DMS79 (cell line): Measurements from ENCODE around the gene HMGCS1.
"Not testable (repeated sequence)": the region's sequence is repeated elsewhere in the genome, so short reads cannot be mapped to it uniquely, and the experiment has no call there.

Source experiments
- DNase-seq: peaks from one replicate; lab custom pipeline; 2025; lab: John Stamatoyannopoulos, UW

The HMGCS1 gene

DNA sequence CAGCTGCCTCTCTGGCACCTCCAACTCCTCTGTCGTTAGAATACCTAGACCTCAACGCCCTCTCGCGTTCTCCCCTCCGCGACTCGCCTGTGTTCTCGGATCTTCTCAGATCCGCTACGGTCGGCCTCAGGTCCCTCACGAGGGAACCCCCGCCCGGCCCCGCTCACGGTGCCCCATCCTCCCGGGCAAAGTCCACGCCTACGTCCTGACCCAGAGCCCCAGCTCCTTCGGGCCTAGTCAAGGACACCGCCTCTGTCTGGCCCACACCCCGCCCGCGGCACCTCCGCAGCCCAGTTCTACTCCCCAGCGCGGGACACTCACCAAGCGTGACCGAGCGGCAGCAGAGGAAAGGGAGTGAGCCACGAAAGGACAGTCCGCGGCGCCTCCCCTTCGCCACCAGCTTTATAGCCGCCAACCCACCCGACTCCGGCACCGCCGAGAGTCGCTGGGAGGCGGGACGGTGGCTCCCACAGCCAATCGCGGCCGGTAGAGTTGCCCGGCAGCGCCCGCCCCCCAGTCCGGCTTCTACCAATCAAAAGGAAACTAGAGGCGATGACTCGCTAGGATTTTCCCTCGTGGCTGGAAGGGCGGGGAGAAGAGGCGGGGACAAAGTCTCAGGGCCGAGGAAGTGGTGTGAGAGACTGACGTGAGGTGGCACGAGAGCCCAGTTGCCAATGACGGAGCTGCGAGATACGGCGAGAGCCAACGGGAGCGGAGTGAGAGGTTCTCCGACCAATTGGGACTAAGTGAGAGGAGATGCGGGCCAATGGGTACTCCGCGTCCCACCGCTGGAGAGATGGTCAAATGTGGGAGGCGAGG, at the start of gene HMGCS1:
TSS of gene HMGCS1 (minus strand) at position 378 of the 819 bp plus-strand sequence. CDS start 14,447 bp downstream, outside the sequence.
- peak; percentile 99 for DNase-seq

DNA sequence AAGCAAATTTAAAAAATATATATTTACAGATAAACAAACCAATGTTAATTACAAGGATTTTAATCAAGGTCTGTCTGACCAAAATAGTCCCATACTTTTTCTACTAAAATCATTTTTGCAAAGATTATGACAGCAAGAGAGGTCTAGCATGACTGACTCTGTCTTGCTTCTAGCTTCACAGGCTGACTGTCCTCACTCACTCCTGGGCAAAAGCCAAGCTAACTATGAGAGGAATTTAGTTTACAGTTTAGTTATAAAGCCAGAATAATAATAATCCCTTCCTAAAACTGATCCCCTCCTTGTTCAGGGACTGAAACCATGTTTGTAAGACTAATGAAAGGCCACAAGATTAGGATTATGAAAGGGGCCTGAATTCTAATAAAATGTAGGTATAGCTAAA, 45.5 kb upstream of the HMGCS1 start:
- no peak for DNase-seq

DNA sequence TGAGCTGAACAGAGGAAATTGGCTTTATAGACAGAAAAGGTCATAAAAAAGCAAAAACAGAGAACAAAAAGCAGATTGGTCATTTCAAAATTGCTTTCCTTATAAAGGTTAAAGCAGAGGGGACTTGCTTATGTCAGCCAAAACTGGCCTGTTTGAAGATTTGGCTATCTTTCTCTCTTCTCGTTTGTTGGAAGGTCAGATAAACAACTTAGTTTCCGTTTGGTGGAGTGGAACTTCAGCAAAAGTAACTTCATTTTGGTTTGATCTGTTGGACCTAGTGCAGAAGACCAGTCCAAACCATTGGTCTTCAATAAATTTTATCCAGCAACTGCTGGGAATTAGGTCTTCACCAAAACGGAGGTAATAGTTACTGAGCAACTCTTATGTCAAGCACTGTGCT, 45.1 kb upstream of the HMGCS1 start:
- DNase-seq, result no peak

DNA sequence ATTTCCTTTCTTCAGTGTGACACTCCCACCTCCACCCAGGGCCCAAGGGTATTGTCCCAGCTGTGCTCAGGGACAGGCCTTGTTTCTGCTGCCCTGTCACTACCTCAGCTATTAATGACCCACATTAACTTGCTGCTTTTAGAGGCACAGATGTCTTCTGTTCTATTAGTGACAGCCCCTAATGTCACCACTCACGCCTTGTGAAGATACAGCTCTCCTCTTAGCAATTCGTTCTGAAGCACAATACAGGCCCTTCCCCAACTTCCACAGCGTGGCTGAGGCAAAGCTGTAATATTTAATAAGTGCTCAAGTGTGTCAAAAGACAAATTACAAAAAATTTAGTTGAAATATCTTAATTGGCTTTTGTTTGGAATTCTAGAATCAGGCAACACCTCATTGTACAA, 44.7 kb upstream of the HMGCS1 start:
- DNase-seq, result no peak

DNA sequence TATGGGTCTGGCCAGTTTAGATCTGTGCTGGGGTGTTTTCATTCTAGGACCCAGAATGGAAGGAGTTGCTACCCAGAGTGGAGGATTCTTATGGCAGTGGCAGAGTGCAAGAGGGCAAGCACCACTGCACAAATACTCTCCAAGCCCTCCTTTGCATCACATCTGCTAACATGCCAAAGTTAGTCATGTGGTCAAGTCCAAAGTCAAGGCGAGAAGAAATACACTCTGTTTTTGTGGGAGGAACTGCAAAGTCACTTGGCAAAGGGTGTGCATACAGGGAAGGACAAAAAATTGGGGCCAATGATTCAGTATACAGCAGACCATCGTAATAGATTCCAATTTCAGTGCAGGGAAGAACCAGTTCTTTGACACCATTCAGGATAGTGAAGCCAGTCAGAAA, 43.9 kb upstream of the HMGCS1 start:
- no peak for DNase-seq

DNA sequence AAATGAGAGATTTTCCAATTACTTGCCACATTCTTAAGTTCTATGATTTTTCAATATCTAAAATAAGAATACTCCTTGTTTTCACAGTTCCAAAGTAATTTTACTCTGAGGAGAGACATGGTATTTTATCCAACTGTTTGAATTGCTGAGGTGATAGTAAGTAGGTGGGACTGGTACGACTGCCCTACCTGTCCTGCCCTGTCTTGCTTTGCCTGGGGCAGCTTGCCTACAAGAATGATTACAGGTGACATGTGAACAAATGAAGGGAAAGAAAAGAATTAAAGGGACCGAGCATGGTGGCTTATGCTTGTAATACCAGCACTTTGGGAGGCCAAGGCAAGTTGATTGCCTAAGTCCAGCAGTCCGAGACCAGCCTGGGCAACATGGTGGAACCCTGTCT, 41.6 kb upstream of the HMGCS1 start:
- no peak for DNase-seq

DNA sequence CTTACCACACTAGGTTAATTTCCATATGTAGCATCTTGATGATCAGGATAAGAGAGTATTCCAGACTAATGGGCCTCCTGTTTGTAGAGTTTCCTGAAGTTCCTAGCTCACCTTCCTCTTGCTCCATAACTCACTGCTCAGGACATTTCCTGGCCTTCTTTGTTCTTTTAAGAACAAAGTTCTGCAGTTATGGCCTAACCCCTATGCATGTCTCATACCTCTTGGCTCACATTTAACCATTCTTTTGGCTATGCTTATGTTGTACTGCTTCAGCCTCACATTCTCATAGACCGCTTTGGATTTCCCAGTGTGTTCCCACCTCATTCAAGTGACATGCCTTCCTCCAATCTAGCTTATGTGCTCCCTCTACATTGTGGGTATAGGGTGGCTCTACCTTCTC, 40.5 kb upstream of the HMGCS1 start:
- DNase-seq, result no peak

DNA sequence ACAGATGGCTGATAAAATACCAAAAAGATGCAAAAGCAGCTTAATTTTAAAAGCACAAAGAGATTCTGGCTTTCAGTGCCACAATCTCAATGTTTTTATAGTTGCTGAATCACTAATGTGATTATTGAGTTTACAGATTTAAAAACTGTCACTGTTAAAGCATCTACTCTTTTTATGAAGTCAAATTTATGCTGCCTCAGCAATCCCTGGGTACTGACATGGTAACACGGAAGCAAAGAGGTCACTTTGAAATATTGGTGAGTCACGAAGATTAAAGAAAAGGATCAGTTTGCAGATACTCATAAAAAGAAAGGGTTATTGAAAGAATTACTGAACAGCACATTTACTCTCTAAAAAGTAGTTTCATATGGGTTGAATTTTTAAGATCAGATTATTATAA, 39.7 kb upstream of the HMGCS1 start:
- no peak for DNase-seq

DNA sequence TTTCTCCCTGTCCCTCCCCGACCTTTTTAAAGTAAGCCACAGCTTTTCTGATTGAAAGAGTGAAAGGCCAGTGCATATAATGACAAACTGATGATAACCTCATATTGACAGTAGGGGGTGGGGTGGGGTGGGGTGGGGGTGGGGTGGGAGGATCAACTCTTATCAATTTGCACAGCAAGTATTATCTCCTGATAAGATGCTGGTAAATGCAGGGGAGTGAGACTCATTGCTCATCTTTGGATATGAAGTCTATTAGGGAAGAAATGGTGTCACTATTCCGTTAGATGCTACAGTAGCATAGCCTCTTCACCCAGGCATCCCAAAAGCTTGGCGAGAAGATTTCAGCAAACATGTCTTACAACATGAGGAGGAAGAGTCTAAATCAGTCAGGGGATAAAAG, 38.9 kb upstream of the HMGCS1 start:
- no peak for DNase-seq

DNA sequence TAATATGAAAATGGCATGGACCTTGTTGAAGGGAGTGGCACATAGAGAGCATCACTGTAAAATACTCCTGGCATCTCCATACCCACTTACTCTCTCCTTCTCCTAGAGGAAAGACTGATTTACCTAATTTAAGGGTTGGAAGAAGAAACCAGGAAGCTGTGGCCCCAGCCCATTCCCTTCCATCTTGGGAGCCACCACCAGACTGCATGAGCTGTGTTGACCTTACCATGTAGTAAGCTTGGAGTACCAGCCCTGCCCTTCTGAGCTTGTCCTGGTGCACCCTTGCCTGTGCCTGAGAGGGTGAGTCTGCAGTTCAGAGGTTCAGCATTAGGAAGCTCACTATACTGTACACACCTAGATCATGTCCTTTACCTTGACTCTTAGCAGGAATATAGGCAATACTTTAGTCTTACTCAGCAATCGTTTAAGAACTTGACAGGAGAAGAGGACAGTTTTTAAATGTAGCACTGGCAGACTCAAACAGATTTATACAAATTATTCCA, 35.7 kb upstream of the HMGCS1 start:
- DNase-seq, result no peak

DNA sequence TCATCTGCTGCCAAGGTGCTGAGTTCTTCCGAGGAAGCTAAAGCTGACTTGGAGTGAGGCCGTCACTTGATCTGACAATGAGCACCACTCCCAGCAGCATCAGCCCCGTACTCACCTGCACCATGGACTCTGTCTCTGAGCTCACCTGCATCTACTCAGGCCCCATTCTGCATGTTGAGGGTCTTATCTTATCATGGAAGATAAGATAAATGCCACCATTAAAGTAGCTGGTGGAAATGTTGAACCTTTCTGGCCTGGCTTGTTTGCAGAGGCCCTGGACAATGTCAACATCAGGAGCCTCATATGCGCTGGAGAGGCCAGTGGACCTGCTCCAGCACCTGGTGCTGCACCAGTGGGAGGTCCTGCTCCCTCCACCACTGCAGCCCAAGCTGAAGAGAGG, 35.0 kb upstream of the HMGCS1 start:
- no peak for DNase-seq

DNA sequence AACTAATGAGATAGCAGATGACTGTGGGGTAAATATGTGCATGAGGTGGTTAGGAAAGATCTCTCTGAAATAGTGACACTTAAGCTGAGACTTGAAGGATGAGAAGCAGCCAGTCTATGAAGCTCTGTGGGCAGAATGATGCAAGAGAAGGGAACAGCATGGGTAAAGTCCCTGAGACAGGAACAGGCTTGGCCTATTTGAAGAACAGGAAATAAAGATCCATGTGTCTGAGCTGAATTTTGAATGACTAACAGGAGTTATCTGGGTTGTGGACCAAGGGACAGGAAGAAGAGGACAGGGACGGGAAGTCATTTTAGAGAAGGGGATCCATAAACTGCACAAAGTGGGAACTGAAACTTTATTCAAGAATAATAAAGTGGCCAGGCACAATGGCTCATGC, 25.6 kb upstream of the HMGCS1 start:
- DNase-seq, result no peak

DNA sequence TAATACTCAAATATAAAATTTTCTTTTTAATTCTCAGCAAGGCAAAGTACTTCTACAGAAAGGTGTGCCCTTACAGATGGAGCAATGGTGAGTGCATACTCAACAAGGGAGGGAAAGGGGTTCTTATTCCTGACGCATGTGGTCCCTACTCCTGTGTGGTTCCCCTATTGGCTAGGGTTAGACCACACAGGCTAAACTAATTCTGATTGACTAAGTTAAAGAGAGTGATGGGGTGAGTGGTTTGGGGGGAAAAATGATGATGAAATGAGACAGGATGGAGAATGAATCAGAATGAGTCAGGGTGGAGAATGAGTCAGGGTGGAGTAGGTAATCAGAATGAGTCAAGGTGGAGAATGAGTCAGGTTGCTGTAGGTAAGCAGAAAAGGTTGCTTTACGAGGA, 22.9 kb upstream of the HMGCS1 start:
- no peak for DNase-seq

DNA sequence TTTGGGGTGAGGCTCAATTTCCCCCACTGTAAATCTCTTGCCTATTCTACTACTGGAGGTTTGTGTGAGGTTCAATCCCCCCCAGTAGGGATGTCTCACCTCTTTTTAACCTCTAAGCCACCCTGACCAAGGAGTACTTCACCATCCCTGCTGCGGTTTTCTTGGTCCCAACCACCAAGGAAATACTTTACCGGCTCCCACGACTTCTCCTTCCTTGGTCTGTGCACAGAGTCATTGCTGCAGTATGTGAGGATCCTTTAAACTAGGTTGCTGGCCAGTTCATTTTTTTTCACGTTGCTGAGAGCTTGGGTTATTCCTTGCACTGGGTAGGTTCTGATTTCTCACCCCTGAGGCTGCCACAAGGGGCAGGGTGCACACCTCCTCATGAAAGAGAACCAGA, 22.5 kb upstream of the HMGCS1 start:
- no peak for DNase-seq

DNA sequence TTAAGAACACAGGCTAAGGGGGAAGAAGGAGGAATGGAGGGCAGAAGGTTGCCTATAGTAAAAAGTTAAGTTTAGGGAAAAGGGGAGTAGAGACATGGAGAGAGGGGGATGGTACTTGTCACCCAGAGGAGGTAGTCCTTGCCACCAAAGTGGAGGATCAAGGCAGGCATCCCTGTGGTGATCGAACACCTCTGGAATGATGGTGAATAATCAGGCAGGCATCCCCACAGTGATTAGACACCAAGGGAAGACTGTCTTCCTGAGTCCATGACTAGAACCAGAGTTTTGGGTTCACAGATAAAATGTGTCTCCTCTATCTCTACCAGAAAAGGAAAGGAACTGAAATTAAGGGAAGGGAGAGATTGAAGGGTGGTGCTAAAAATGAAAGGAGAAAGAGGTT, 19.2 kb upstream of the HMGCS1 start:
- DNase-seq, result no peak

DNA sequence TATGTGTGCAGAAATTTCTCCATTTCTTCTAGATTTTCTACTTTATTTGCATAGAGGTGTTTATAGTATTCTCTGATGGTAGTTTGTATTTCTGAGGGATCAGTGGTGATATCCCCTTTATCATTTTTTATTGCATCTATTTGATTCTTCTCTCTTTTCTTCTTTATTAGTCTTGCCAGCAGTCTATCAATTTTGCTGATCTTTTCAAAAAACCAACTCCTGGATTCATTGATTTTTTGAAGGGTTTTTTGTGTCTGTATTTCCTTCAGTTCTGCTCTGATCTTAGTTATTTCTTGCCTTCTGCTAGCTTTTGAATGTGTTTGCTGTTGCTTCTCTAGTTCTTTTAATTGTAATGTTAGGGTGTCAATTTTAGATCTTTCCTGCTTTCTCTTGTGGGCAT, 12.4 kb upstream of the HMGCS1 start:
- not testable (repeated sequence) for DNase-seq

DNA sequence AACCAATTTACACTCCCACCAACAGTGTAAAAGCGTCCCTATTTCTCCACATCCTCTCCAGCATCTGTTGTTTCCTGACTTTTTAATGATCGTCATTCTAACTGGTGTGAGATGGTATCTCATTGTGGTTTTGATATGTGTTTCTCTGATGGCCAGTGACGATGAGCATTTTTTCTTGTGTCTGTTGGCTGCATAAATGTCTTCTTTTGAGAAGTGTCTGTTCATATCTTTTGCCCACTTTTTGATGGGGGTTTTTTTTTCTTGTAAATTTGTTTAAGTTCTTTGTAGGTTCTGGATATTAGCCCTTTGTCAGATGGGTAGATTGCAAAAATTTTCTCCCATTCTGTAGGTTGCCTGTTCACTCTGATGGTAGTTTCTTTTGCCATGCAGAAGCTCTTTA, 10.3 kb upstream of the HMGCS1 start:
- DNase-seq, result not testable (repeated sequence)

DNA sequence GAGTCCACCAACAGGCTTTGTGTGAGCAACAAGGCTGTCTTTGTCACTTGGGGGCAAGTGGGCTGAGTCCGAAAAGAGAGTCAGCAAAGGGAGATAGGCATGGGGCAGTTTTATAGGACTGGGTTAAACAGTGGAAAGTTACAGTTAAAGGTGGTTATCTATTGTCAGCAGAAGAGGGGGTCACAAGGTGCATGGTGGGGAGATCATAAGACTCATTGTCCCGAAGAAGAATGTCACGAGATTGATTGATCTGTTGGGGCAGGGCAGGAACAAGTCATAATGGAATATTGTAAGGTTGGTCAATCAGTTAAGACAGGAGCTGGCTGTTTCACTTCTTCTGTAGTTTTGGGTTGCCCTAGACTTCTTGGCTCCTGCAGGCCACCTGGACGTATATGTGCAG, 7.6 kb upstream of the HMGCS1 start:
- DNase-seq, result no peak

DNA sequence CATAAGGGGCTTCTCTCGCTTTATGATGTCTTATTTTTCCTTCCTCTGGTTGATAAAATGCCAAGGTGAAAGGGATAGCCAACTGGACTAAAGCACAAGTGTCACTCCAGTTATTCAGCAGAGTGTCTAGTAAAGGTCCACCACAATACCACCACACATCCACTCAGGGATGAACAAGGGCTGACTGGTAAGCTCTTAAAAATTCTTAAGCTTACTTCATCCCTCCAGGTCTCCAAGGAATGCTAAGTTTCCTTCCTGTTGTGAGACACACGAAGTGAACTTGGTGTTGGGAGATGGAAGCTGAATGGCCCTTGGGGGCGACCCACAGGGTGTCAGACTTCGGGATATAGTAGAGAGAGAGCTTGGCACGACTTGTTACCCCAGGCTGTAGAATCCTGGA, 3.2 kb upstream of the HMGCS1 start:
- no peak for DNase-seq

DNA sequence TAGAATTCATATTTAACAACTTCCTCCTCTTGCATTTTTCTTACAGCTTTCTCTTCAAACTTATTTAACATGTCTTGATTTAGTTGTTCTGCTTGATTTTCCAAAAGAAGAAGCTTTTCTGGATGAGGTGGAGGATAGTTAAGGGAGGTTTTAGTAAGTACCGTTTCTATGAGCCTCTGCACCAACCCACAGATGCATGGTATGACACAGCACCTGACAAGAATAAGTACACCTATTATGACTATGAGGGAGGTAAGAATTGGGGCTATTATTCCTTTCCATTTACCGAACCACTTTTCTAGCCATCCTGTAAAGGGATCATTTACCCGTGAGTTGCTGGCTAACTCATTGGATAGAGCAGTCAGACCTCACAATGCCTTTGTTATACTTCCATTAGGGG, 2.5 kb upstream of the HMGCS1 start:
- DNase-seq, result no peak

DNA sequence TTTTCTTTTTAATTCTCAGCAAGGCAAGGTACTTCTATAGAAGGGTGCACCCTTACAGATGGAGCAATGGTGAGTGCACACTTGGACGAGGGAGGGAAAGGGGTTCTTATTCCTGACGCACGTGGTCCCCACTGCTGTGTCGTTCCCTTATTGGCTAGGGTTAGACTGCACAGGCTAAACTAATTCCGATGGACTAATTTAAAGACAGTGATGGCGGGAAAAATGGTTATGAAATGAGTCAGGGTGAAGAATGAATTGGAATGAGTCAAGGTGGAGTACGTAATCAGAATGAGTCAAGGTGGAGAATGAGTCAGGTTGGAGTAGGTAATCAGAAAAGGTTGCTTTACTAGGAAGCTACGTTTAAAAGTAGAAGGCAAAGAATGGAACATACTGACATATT, 2.1 kb upstream of the HMGCS1 start:
- DNase-seq, result no peak

DNA sequence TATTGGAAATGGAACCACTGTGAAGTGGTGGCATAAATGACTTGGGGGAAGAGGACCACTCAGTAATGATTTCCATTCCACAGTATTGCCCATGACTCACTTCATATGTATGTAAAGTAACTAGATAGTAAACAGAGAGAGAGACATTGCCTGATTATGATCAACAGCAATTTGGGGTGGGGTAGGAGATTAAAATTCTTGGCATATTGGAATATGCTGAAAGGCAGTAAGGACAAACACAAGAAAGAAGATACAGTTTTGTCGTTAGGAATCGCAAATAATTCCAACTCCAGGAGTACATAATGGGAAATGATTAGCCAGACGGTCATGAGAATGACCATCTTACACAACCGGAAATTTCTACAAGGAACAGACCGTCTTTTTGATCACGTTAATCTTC, 1.5 kb upstream of the HMGCS1 start:
- no peak for DNase-seq

DNA sequence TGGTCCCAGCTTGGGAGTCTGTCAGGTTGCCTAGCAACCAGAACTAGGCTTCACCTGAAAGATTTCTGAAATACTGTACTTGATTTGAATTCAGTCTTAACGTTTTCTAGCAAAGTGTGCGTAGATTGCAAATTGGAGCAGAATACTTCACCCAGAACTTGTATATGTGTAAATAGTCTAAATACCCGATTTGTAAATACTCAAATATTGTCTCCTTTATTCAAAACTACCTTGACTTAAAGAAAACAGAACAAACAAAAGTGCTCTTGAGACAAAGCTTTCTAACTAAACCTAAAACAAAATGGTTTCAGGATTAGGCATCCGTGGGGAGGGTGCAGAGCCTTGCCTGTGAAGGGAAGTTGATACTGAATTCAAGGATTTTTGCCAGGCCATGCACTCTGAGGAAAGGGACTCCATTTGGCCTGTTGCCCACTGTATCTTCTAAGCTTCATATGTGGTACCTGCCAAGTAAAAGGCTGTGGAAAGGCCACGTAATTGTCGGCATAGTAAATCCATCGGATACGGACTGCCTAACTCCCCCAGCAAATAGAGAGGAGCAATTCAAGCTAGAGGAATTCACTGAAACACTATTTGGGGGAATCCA, 744 bp upstream of the HMGCS1 start:
- DNase-seq, result peak; percentile 68

DNA sequence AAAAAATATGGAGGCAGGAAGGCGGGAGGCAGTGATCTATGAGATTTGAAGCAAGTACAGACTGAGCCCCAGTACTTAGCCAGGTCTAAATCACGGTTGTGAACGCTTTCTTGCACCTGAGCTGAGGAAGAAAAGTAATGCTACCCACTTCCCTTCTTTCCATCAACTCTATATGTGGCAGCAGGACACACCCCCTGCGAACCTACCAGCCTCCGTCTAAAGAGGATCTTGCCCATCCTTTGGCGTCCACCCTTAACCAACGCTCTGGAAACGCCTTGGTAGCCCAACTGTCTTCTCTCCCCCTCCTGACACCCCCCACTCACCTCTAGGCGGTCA, 545 bp downstream of the HMGCS1 start:
- no peak for DNase-seq
